GM21381 (cell line): Measurements from ENCODE around the gene CEP250.
"Not testable (repeated sequence)": the region's sequence is repeated elsewhere in the genome, so short reads cannot be mapped to it uniquely, and the experiment has no call there.

Source experiments
- ATAC-seq: cut with Tn5 transposase; IDR thresholded peaks from one replicate; pipeline ENCODE4 v1.9.1; 2021; ENCODE audit warnings: mild to moderate bottlenecking, moderate library complexity; ENCODE audit not compliant: unreplicated experiment

CEP250 gene

GRCh38 chr20:35449855-35450254 is 5.5 kb upstream of the CEP250 start:
- ATAC-seq, result not testable (repeated sequence)

GRCh38 chr20:35451295-35451694 is 4.1 kb upstream of the CEP250 start:
- no peak for ATAC-seq

- ATAC-seq, result no peak
Observed at GRCh38 chr20:35453647-35454046, 1.8 kb upstream of the CEP250 start.

- not testable (repeated sequence) for ATAC-seq
Observed at GRCh38 chr20:35456700-35457099, 1.3 kb downstream of the CEP250 start.

- not testable (repeated sequence) for ATAC-seq
Observed at GRCh38 chr20:35457539-35457938, 2.1 kb downstream of the CEP250 start.

GRCh38 chr20:35458388-35458787 is 3.0 kb downstream of the CEP250 start:
- ATAC-seq, result no peak

- no peak for ATAC-seq
Observed at GRCh38 chr20:35461620-35462019, 6.2 kb downstream of the CEP250 start.

- no peak for ATAC-seq
Observed at GRCh38 chr20:35462351-35462750, 7.0 kb downstream of the CEP250 start.

- no peak for ATAC-seq
Observed at GRCh38 chr20:35463455-35464300, 8.3 kb downstream of the CEP250 start.

GRCh38 chr20:35465976-35466375 is 10.6 kb downstream of the CEP250 start:
- ATAC-seq, result no peak

GRCh38 chr20:35466856-35467255 is 11.5 kb downstream of the CEP250 start:
- ATAC-seq, result no peak

GRCh38 chr20:35467339-35468224 is 12.2 kb downstream of the CEP250 start:
- ATAC-seq, result no peak

- ATAC-seq, result no peak
Observed at GRCh38 chr20:35468671-35469334, 13.4 kb downstream of the CEP250 start.

GRCh38 chr20:35472209-35472608 is 16.8 kb downstream of the CEP250 start:
- no peak for ATAC-seq

- ATAC-seq, result no peak
Observed at GRCh38 chr20:35473684-35474083, 18.3 kb downstream of the CEP250 start.

- ATAC-seq, result no peak
Observed at GRCh38 chr20:35474303-35474871, 19.0 kb downstream of the CEP250 start.

- no peak for ATAC-seq
Observed at GRCh38 chr20:35476288-35476687, 20.9 kb downstream of the CEP250 start.

GRCh38 chr20:35478804-35479472 is 23.5 kb downstream of the CEP250 start:
- no peak for ATAC-seq

- no peak for ATAC-seq
Observed at GRCh38 chr20:35479798-35480197, 24.4 kb downstream of the CEP250 start.

GRCh38 chr20:35487479-35487878 is 32.1 kb downstream of the CEP250 start:
- no peak for ATAC-seq
